HAP-1 (cell line): ENCODE measurements around the gene GAS2L3.

Source experiments
- DNase-seq, 2 experiments: peaks; one replicate each; pipeline ENCODE4 v3.0.0-alpha.2; 2016 to 2020; ENCODE audit warnings: low spot score in 2 of 2
- H3K27me3 ChIP-seq: fragments of 250-450 bp; sonication (Bioruptor Pico); 2 replicates; pipeline ENCODE4 v1.5.1; 2020; ENCODE audit warnings: low read depth, mild to moderate bottlenecking, moderate library complexity
- H3K36me3 ChIP-seq: fragments of 250-450 bp; sonication (Bioruptor Pico); replicated peaks from 2 replicates; pipeline ENCODE4 v1.5.1; 2020; ENCODE audit warnings: mild to moderate bottlenecking
- H3K4me1 ChIP-seq: fragments of 250-450 bp; sonication (Bioruptor Pico); 2 replicates; pipeline ENCODE4 v1.5.1; 2020; ENCODE audit warnings: mild to moderate bottlenecking
- H3K4me3 ChIP-seq: fragments of 250-450 bp; sonication (Bioruptor Pico); 2 replicates; pipeline ENCODE4 v1.5.1; 2020; ENCODE audit warnings: mild to moderate bottlenecking, moderate library complexity
- H3K9me3 ChIP-seq: fragments of 250-450 bp; sonication (Bioruptor Pico); 2 replicates; pipeline ENCODE4 v1.5.1; 2020; ENCODE audit warnings: mild to moderate bottlenecking, moderate library complexity
- in situ Hi-C: fragments of 300-500 bp; cut with MboI; formaldehyde crosslinking; loops from 3 replicates; pipeline ENCODE4 v1.14.3; 2020; ENCODE audit warnings: low sequenced_read_pairs, inconsistent platforms, mixed read lengths

GAS2L3 gene

GRCh38 chr12:100656141-100656540, 82.7 kb downstream of the GAS2L3 start:
- DNase-seq: no peak
- Histone ChIP-seq H3K9me3 (no peaks in the 10 kb centered on the region), H3K36me3 (no peaks in the 10 kb centered on the region), H3K4me3 (no peak overlapping the region), H3K4me1 (peaks cover 14% of the 10 kb centered on the region), H3K27me3 (no peaks in the 10 kb centered on the region)
- in situ Hi-C loops: no loop called here

GRCh38 chr12:100656856-100657255, 83.4 kb downstream of the GAS2L3 start:
- in situ Hi-C loops: no loop called here
- DNase-seq: no peak
- Histone ChIP-seq H3K4me1 (peaks cover 14% of the 10 kb centered on the region), H3K9me3 (no peaks in the 10 kb centered on the region), H3K4me3 (no peak overlapping the region), H3K27me3 (no peaks in the 10 kb centered on the region), H3K36me3 (no peaks in the 10 kb centered on the region)

- in situ Hi-C loops: no loop called here
- Histone ChIP-seq H3K4me3 (no peak overlapping the region), H3K27me3 (no peaks in the 10 kb centered on the region)
Measured at GRCh38 chr12:100661300-100661951, 87.9 kb downstream of the GAS2L3 start.

GRCh38 chr12:100666588-100666987, 93.1 kb downstream of the GAS2L3 start:
- Histone ChIP-seq H3K4me3 (no peak overlapping the region), H3K9me3 (no peaks in the 10 kb centered on the region), H3K36me3 (no peaks in the 10 kb centered on the region), H3K4me1 (no peaks in the 10 kb centered on the region), H3K27me3 (no peaks in the 10 kb centered on the region)
- in situ Hi-C loops: no loop called here
- DNase-seq: no peak

More at GRCh38 chr12:100661300-100661951, 87.9 kb downstream of the GAS2L3 start:
- no peaks in the 10 kb centered on the region for H3K9me3 ChIP-seq
- DNase-seq: no peak
- H3K36me3 ChIP-seq: no peaks in the 10 kb centered on the region
- H3K4me1 ChIP-seq: 0 out of 2 replicates have a peak, but pooled peaks cover 3% of the 10 kb centered on the region

- peak; percentile 71 to 91 for DNase-seq
Measured at GRCh38 chr12:100668945-100669536, 95.6 kb downstream of the GAS2L3 start.

GRCh38 chr12:100669922-100670321, 96.4 kb downstream of the GAS2L3 start:
- Histone ChIP-seq H3K9me3 (no peaks in the 10 kb centered on the region), H3K4me3 (no peak overlapping the region), H3K27me3 (no peaks in the 10 kb centered on the region), H3K36me3 (no peaks in the 10 kb centered on the region), H3K4me1 (no peaks in the 10 kb centered on the region)
- no peak for DNase-seq
- in situ Hi-C loops: loop anchor here (5.0 kb wide), 1 partner anchor 62 kb away; no protein-coding TSS in a partner anchor

More at GRCh38 chr12:100668945-100669536, 95.6 kb downstream of the GAS2L3 start:
- no peaks in the 10 kb centered on the region for H3K27me3 ChIP-seq
- in situ Hi-C loops: no loop called here
- H3K36me3 ChIP-seq: no peaks in the 10 kb centered on the region
- no peaks in the 10 kb centered on the region for H3K4me1 ChIP-seq
- H3K4me3 ChIP-seq: no peak overlapping the region
- no peaks in the 10 kb centered on the region for H3K9me3 ChIP-seq

- Histone ChIP-seq H3K36me3 (no peaks in the 10 kb centered on the region), H3K4me3 (no peak overlapping the region), H3K4me1 (no peaks in the 10 kb centered on the region), H3K9me3 (peaks cover 3% of the 10 kb centered on the region; the same call in 1 of the 2 replicates), H3K27me3 (no peaks in the 10 kb centered on the region)
- in situ Hi-C loops: loop anchor here (5.0 kb wide), 1 partner anchor 61 kb away; no protein-coding TSS in a partner anchor
- DNase-seq: no peak
Measured at GRCh38 chr12:100671396-100672074, 98.1 kb downstream of the GAS2L3 start.

- Histone ChIP-seq H3K27me3 (no peaks in the 10 kb centered on the region), H3K36me3 (no peaks in the 10 kb centered on the region), H3K9me3 (peaks cover 3% of the 10 kb centered on the region; the same call in 1 of the 2 replicates), H3K4me1 (no peaks in the 10 kb centered on the region), H3K4me3 (no peak overlapping the region)
- DNase-seq: peak; percentile 28 to 82
- in situ Hi-C loops: loop anchor here (5.0 kb wide), 1 partner anchor 60 kb away; no protein-coding TSS in a partner anchor
Measured at GRCh38 chr12:100672075-100672592, 98.7 kb downstream of the GAS2L3 start.

- no peak overlapping the region for H3K4me3 ChIP-seq
- H3K9me3 ChIP-seq: peaks cover 3% of the 10 kb centered on the region; the same call in 1 of the 2 replicates
- H3K36me3 ChIP-seq: no peaks in the 10 kb centered on the region
- H3K27me3 ChIP-seq: no peaks in the 10 kb centered on the region
- in situ Hi-C loops: loop anchor here (5.0 kb wide), 1 partner anchor 58 kb away; no protein-coding TSS in a partner anchor
- H3K4me1 ChIP-seq: no peaks in the 10 kb centered on the region
- DNase-seq: no peak
Measured at GRCh38 chr12:100674036-100674888, 100.8 kb downstream of the GAS2L3 start.
